Osteocyte (in vitro differentiated cells): ENCODE results near the gene NHEJ1. TPM values are rescaled to one million over a fixed set of nuclear protein-coding genes. Genes with fewer than 3 reads are reported as not detected.
A peak's percentile ranks its signal among the peaks of the same experiment; 100 is the strongest.

Experiments
- DNase-seq: peaks from one replicate; pipeline ENCODE4 v3.0.0; 2021; ENCODE audit warnings: mixed read lengths; ENCODE audit not compliant: unreplicated experiment; ENCODE audit errors: extremely low spot score
- H3K27ac Mint-ChIP-seq: one replicate; pipeline ENCODE4 v1.8.0; 2021; ENCODE audit warnings: mild to moderate bottlenecking, mixed read lengths; ENCODE audit not compliant: unreplicated experiment
- H3K27me3 Mint-ChIP-seq: one replicate; pipeline ENCODE4 v1.8.0; 2021; ENCODE audit warnings: mixed read lengths; ENCODE audit not compliant: unreplicated experiment
- H3K36me3 Mint-ChIP-seq: one replicate; pipeline ENCODE4 v1.8.0; 2021; ENCODE audit warnings: mixed read lengths; ENCODE audit not compliant: unreplicated experiment
- H3K4me1 Mint-ChIP-seq: one replicate; pipeline ENCODE4 v1.8.0; 2021; ENCODE audit warnings: mixed read lengths; ENCODE audit not compliant: unreplicated experiment
- H3K4me3 Mint-ChIP-seq: one replicate; pipeline ENCODE4 v1.8.0; 2021; ENCODE audit warnings: mild to moderate bottlenecking, moderate library complexity, mixed read lengths; ENCODE audit not compliant: unreplicated experiment
- H3K9me3 Mint-ChIP-seq: one replicate; pipeline ENCODE4 v1.8.0; 2021; ENCODE audit warnings: mixed read lengths; ENCODE audit not compliant: unreplicated experiment
- CTCF ChIP-seq: fragments of 200-600 bp; sonication (generic); IDR thresholded peaks from 2 replicates; pipeline ENCODE4 v1.5.0; 2021; ENCODE audit warnings: antibody characterized with exemption, mild to moderate bottlenecking, moderate library complexity
- total RNA-seq: library from RNA; stranded (reverse); gene quantifications from 2 replicates; pipeline ENCODE4 v1.2.1, GENCODE V29; 2021

Gene NHEJ1
- total RNA-seq, 1 donor from 2014 or later = 19.3 TPM

GRCh38 chr2:219030177-219030940 is 130.3 kb downstream of the NHEJ1 start:
- Mint-ChIP-seq H3K27me3 (peaks cover 48% of the 10 kb centered on the region), H3K27ac (no peak overlapping the region), H3K9me3 (no peaks in the 10 kb centered on the region), H3K36me3 (no peaks in the 10 kb centered on the region), H3K4me1 (no peaks in the 10 kb centered on the region), H3K4me3 (no peak overlapping the region)
- no peak for TF ChIP-seq CTCF
- no peak for DNase-seq

GRCh38 chr2:219029829-219030165 is 130.8 kb downstream of the NHEJ1 start:
- H3K4me3 Mint-ChIP-seq = no peak overlapping the region
- peak; percentile 94 for DNase-seq
- H3K9me3 Mint-ChIP-seq = no peaks in the 10 kb centered on the region
- peaks cover 48% of the 10 kb centered on the region for H3K27me3 Mint-ChIP-seq
- no peaks in the 10 kb centered on the region for H3K4me1 Mint-ChIP-seq
- H3K27ac Mint-ChIP-seq = no peak overlapping the region
- H3K36me3 Mint-ChIP-seq = no peaks in the 10 kb centered on the region
- TF ChIP-seq CTCF = peak; percentile 97

- no peaks in the 10 kb centered on the region for H3K4me1 Mint-ChIP-seq
- TF ChIP-seq CTCF = no peak
- H3K9me3 Mint-ChIP-seq = no peaks in the 10 kb centered on the region
- H3K27ac Mint-ChIP-seq = no peak overlapping the region
- H3K27me3 Mint-ChIP-seq = peaks cover 42% of the 10 kb centered on the region
- no peak overlapping the region for H3K4me3 Mint-ChIP-seq
- no peaks in the 10 kb centered on the region for H3K36me3 Mint-ChIP-seq
- no peak for DNase-seq
Observed at GRCh38 chr2:219028996-219029828, 131.4 kb downstream of the NHEJ1 start.

GRCh38 chr2:219028141-219028540 is 132.5 kb downstream of the NHEJ1 start:
- DNase-seq = no peak
- Mint-ChIP-seq H3K9me3 (no peaks in the 10 kb centered on the region), H3K27ac (no peak overlapping the region), H3K27me3 (peaks cover 34% of the 10 kb centered on the region), H3K4me3 (no peak overlapping the region), H3K4me1 (no peaks in the 10 kb centered on the region), H3K36me3 (no peaks in the 10 kb centered on the region)
- no peak for TF ChIP-seq CTCF

GRCh38 chr2:219027511-219028055 is 133.0 kb downstream of the NHEJ1 start:
- H3K4me3 Mint-ChIP-seq = no peak overlapping the region
- H3K27me3 Mint-ChIP-seq = peaks cover 34% of the 10 kb centered on the region
- H3K27ac Mint-ChIP-seq = no peak overlapping the region
- TF ChIP-seq CTCF = no peak
- DNase-seq = no peak
- no peaks in the 10 kb centered on the region for H3K36me3 Mint-ChIP-seq
- no peaks in the 10 kb centered on the region for H3K4me1 Mint-ChIP-seq
- no peaks in the 10 kb centered on the region for H3K9me3 Mint-ChIP-seq
